Iris pigment epithelial cell (primary cell): ENCODE measurements around the gene MIX23.

Source experiments
- DNase-seq: peaks from one replicate; pipeline ENCODE4 v3.0.0-alpha.2; 2011; ENCODE audit warnings: low read depth

Gene MIX23

GRCh38 chr3:122392868-122393844, 10.1 kb upstream of the MIX23 start:
- DNase-seq: peak; percentile 71

- DNase-seq: no peak
Observed at GRCh38 chr3:122391681-122392446, 8.8 kb upstream of the MIX23 start.

GRCh38 chr3:122390665-122391064, 7.6 kb upstream of the MIX23 start:
- DNase-seq: no peak

- DNase-seq: no peak
Observed at GRCh38 chr3:122389892-122390291, 6.9 kb upstream of the MIX23 start.

- DNase-seq: no peak
Observed at GRCh38 chr3:122389197-122389596, 6.2 kb upstream of the MIX23 start.

- no peak for DNase-seq
Observed at GRCh38 chr3:122387709-122388108, 4.7 kb upstream of the MIX23 start.

GRCh38 chr3:122383771-122384697, 1.0 kb upstream of the MIX23 start, which contains the start of gene FAM162A:
TSS of gene FAM162A (plus strand) at chr3:122384182. CDS start at chr3:122384266, 84 bp downstream.
- DNase-seq: peak; percentile 75

- no peak for DNase-seq
Observed at GRCh38 chr3:122377975-122378374, 5.1 kb downstream of the MIX23 start.

GRCh38 chr3:122374034-122374433, 9.0 kb downstream of the MIX23 start:
- no peak for DNase-seq

- DNase-seq: no peak
Observed at GRCh38 chr3:122366379-122366749, 16.7 kb downstream of the MIX23 start.

GRCh38 chr3:122365582-122366378, 17.3 kb downstream of the MIX23 start:
- peak; percentile 82 for DNase-seq

GRCh38 chr3:122365073-122365472, 18.0 kb downstream of the MIX23 start:
- no peak for DNase-seq

GRCh38 chr3:122364490-122364889, 18.5 kb downstream of the MIX23 start:
- no peak for DNase-seq

GRCh38 chr3:122362026-122362425, 21.0 kb downstream of the MIX23 start:
- DNase-seq: no peak

- no peak for DNase-seq
Observed at GRCh38 chr3:122358703-122359032, 24.4 kb downstream of the MIX23 start.

GRCh38 chr3:122357828-122358702, 25.0 kb downstream of the MIX23 start:
- DNase-seq: no peak

GRCh38 chr3:122356402-122356801, 26.6 kb downstream of the MIX23 start:
- DNase-seq: peak; percentile 54

- DNase-seq: no peak
Observed at GRCh38 chr3:122355612-122356011, 27.4 kb downstream of the MIX23 start.

GRCh38 chr3:122353893-122354401, 29.1 kb downstream of the MIX23 start:
- DNase-seq: no peak

- no peak for DNase-seq
Observed at GRCh38 chr3:122353215-122353614, 29.8 kb downstream of the MIX23 start.
